Liver (tissue), 3 donors: ENCODE results near the gene TSHZ3.

Experiments
- ATF3 ChIP-seq: IDR thresholded peaks from 2 replicates; pipeline ENCODE4 v1.6.1; 2016; ENCODE audit warnings: antibody characterized with exemption
- CTCF ChIP-seq: fragments of 150-350 bp; IDR thresholded peaks from 2 replicates; pipeline ENCODE4 v1.5.1; 2017; ENCODE audit warnings: improper control_type of control experiment, low read depth, low read length; ENCODE audit not compliant: missing input control
- EGR1 ChIP-seq, 2 donors: IDR thresholded peaks; 2 replicates each; pipeline ENCODE4 v1.6.1; 2016 to 2018; ENCODE audit warnings: antibody characterized with exemption in 2 of 2, low read depth in 2 of 2
- HNF4G ChIP-seq: IDR thresholded peaks from 2 replicates; pipeline ENCODE4 v1.6.1; 2016; ENCODE audit warnings: antibody characterized with exemption
- JUND ChIP-seq, 2 donors: IDR thresholded peaks; 2 replicates each; pipeline ENCODE4 v1.6.1; 2016; ENCODE audit warnings: antibody characterized with exemption in 2 of 2
- RAD21 ChIP-seq, 2 donors: IDR thresholded peaks; 2 replicates each; pipeline ENCODE4 v1.6.1; 2016; ENCODE audit warnings: antibody characterized with exemption in 2 of 2, mild to moderate bottlenecking in 2 of 2
- REST ChIP-seq: IDR thresholded peaks from 2 replicates; pipeline ENCODE4 v1.6.1; 2016; ENCODE audit warnings: antibody characterized with exemption, mild to moderate bottlenecking
- RXRA ChIP-seq, 2 donors: IDR thresholded peaks; 2 replicates each; pipeline ENCODE4 v1.6.1; 2017 to 2018; ENCODE audit warnings: antibody characterized with exemption in 2 of 2, mild to moderate bottlenecking in 1 of 2
- SP1 ChIP-seq: IDR thresholded peaks from 2 replicates; pipeline ENCODE4 v1.6.1; 2018; ENCODE audit warnings: antibody characterized with exemption, mild to moderate bottlenecking
- YY1 ChIP-seq: IDR thresholded peaks from 2 replicates; pipeline ENCODE4 v1.6.1; 2016; ENCODE audit warnings: antibody characterized with exemption, mild to moderate bottlenecking
- ZBTB33 ChIP-seq: IDR thresholded peaks from 2 replicates; pipeline ENCODE4 v1.6.1; 2016; ENCODE audit warnings: antibody characterized with exemption
- donor health status: healthy.
- donor health status: healthy.

- TF ChIP-seq CTCF (no peak), ATF3 (no peak), RXRA (IDR thresholded peaks at IDR 0.05) (no peak), SP1 (no peak), RAD21 (IDR thresholded peaks at IDR 0.05) (no peak), EGR1 (IDR thresholded peaks at IDR 0.05; ENCODE audit: low read depth in 2 of 2) (no peak), REST (no peak), JUND (IDR thresholded peaks at IDR 0.05) (no peak), YY1 (no peak), ZBTB33 (no peak), HNF4G (no peak)
These were observed 44.4 kb downstream of the TSHZ3 start for GRCh38 chr19:31304831-31305312.
